ENCODE data around the gene PCDHGB7.
"Not testable (repeated sequence)": the region's sequence is repeated elsewhere in the genome, so short reads cannot be mapped to it uniquely, and the experiment has no call there.

The PCDHGB7 gene

GRCh38 chr5:141397756-141398551 lies 19.5 kb upstream of the PCDHGB7 start, which contains the start of gene PCDHGB5:
PCDHGB5 (plus strand) TSS chr5:141397947; CDS start chr5:141398128, 181 bp downstream.
- peak; percentile 30 for DNase-seq

GRCh38 chr5:141398608-141399007 lies 18.9 kb upstream of the PCDHGB7 start:
- no peak for DNase-seq

DNA sequence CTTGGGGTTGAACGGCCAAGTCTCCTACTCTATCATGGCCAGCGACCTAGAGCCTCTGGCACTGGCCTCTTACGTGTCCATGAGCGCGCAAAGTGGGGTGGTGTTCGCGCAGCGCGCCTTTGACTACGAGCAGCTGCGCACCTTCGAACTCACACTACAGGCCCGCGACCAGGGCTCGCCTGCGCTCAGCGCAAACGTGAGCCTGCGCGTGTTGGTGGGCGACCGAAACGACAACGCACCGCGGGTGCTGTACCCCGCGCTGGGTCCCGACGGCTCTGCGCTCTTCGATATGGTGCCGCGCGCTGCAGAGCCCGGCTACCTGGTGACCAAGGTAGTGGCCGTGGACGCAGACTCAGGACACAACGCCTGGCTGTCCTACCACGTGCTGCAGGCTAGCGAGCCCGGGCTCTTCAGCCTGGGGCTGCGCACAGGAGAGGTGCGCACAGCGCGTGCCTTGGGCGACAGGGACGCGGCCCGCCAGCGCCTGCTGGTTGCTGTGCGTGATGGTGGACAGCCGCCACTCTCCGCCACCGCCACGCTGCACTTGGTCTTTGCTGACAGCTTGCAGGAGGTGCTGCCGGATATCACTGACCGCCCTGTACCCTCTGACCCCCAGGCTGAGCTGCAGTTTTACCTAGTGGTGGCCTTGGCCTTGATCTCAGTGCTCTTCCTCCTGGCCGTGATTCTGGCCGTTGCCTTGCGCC lies 17.8 kb upstream of the PCDHGB7 start:
- DNase-seq = no peak

DNA sequence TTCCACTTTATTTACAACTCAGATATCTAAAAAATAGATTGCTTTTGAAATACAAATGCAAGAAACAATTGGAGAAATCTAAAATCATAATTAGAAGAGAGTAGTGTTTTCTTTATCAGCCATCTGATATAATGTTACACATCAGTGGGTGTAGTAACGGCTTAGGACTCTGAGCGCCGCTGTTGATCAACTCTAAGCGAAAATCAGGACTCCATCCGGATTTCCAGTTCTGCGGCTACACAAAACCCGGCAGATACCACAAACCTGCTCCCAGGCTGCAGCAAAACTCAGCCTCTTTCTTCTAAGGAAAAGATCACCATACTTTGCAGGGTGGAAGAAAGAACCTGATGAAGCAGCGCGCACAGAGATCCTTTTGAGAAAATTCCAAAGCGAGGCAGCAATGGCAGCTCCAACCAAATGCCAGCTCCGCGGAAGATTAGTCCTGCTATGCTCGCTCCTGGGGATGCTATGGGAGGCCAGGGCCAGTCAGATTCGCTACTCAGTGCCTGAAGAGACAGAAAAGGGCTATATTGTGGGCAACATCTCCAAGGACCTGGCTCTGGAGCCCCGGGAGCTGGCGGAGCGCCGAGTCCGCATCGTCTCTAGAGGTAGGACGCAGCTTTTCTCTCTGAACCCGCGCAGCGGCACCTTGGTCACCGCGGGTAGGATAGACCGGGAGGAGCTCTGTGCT lies 14.8 kb upstream of the PCDHGB7 start, which contains the start of gene PCDHGA9:
Gene PCDHGA9 (plus strand): TSS at position 226 of the 691 bp plus-strand sequence. CDS start 175 bp downstream, at position 401.
- DNase-seq = no peak

GRCh38 chr5:141403387-141403786 lies 14.1 kb upstream of the PCDHGB7 start:
- no peak for DNase-seq

DNA sequence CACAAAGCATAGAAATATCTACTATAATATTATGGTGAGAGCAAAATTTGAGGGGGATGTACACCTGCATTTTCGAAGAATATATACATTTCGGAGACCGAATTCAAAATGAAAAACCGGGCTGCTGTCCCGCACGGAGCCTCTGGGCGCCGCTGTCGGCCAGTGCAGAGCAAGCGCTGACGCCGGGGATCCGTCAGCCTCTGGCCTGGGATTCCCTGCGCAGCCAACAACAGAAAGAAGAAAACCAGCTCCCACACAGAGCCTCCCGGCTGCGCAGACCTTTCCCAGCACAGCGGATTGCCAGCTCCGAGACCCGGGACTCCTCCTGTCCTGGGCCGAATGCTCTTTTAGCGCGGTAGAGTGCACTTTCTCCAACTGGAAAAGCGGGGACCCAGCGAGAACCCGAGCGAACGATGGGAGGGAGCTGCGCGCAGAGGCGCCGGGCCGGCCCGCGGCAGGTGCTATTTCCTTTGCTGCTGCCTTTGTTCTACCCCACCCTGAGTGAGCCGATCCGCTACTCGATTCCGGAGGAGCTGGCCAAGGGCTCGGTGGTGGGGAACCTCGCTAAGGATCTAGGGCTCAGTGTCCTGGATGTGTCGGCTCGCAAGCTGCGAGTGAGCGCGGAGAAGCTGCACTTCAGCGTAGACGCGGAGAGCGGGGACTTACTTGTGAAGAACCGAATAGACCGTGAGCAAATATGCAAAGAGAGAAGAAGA lies 9.5 kb upstream of the PCDHGB7 start, which contains the start of gene PCDHGB6:
Gene PCDHGB6 (plus strand): TSS at position 232 of the 716 bp plus-strand sequence. CDS start 182 bp downstream, at position 414.
- peak; percentile 28 for DNase-seq

DNA sequence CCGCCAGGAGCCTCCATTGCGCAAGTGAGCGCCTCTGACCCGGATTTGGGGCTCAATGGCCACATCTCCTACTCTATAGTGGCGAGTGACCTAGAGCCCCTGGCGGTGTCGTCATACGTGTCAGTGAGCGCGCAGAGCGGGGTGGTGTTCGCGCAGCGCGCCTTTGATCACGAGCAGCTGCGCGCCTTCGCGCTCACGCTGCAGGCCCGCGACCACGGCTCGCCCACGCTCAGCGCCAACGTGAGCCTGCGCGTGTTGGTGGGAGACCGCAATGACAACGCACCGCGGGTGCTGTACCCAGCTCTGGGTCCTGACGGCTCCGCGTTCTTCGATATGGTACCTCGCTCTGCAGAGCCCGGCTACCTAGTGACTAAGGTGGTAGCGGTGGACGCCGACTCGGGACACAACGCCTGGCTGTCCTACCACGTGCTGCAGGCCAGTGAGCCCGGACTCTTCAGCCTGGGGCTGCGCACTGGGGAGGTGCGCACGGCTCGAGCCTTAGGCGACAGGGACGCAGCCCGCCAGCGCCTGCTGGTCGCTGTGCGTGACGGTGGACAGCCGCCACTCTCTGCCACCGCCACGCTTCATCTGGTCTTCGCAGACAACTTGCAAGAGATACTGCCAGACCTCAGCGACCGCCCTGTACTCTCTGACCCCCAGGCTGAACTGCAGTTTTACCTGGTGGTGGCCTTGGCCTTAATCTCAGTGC lies 7.7 kb upstream of the PCDHGB7 start:
- DNase-seq = no peak

- DNase-seq = no peak
These were observed 5.9 kb upstream of the PCDHGB7 start for GRCh38 chr5:141411575-141411974.

DNA sequence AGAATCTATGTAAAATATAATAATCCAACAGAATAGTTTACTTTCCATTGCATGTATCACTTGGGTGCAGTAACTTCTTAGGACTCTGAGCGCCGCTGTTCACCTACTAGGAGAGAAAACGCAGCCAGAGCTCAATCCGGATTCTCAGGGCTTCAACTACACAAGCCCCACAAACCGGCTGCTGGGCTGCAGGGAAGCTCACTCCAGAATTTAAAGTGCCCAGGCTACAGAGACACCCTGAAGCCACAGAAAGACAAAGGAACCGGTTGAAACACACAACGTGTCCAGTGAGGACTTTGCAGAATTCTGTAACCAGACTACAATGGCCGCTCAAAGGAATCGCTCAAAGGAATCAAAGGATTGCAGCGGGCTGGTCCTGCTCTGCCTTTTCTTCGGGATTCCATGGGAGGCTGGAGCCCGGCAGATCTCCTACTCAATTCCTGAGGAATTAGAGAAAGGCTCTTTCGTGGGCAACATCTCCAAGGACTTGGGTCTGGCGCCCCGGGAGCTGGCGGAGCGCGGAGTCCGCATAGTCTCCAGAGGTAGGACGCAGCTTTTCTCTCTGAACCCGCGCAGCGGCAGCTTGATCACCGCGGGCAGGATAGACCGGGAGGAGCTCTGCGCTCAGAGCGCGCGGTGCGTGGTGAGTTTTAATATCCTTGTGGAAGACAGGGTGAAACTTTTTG lies 4.5 kb upstream of the PCDHGB7 start, which contains the start of gene PCDHGA10:
Gene PCDHGA10 (plus strand): TSS at position 134 of the 686 bp plus-strand sequence. CDS start 189 bp downstream, at position 323.
- peak; percentile 41 for DNase-seq

DNA sequence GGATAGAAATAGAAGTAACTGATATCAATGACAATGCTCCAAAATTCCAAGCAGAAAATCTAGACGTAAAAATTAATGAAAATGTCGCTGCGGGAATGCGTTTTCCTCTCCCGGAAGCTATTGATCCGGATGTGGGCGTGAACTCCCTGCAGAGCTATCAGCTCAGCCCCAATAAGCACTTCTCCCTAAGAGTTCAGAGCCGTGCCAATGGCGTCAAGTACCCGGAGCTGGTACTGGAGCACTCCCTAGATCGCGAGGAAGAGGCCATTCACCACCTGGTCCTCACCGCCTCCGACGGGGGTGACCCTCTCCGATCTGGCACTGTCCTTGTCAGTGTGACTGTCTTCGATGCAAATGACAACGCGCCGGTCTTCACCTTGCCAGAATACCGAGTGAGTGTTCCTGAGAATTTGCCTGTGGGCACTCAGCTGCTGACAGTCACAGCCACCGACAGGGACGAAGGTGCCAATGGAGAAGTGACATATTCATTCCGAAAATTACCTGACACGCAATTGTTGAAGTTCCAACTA lies 3.9 kb upstream of the PCDHGB7 start:
- no peak for DNase-seq

GRCh38 chr5:141414548-141415274 lies 2.8 kb upstream of the PCDHGB7 start:
- not testable (repeated sequence) for DNase-seq

- DNase-seq = not testable (repeated sequence)
These were observed 2.2 kb upstream of the PCDHGB7 start for GRCh38 chr5:141415275-141415618.

- DNase-seq = no peak
These were observed 1.8 kb downstream of the PCDHGB7 start for GRCh38 chr5:141419074-141419880.

GRCh38 chr5:141420855-141421488 lies 3.5 kb downstream of the PCDHGB7 start, which contains the start of gene PCDHGA11:
PCDHGA11 (plus strand) TSS chr5:141421051; CDS start chr5:141421228, 177 bp downstream.
- DNase-seq = no peak

DNA sequence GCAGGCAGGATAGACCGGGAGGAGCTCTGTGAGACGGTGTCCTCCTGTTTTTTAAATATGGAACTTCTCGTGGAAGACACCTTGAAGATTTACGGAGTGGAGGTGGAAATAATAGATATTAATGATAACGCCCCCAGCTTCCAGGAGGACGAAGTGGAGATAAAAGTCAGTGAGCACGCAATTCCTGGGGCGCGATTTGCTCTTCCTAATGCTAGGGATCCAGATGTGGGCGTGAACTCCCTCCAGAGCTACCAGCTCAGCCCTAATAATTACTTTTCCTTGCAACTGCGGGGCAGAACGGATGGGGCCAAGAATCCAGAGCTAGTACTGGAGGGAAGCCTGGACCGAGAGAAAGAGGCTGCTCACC lies 4.0 kb downstream of the PCDHGB7 start:
- DNase-seq = no peak

DNA sequence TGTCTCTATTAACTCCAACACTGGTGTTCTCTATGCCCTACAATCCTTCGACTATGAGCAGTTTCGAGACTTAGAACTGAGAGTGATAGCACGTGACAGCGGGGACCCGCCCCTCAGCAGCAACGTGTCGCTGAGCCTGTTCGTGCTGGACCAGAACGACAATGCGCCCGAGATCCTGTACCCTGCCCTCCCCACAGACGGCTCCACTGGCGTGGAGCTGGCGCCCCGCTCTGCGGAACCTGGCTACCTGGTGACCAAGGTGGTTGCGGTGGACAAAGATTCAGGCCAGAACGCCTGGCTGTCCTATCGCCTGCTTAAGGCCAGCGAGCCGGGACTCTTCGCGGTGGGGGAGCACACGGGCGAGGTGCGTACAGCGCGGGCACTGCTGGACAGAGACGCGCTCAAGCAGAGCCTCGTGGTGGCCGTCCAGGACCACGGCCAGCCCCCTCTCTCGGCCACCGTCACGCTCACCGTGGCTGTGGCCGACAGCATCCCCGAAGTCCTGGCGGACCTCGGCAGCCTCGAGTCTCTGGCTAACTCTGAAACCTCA lies 5.3 kb downstream of the PCDHGB7 start:
- DNase-seq = no peak

DNA sequence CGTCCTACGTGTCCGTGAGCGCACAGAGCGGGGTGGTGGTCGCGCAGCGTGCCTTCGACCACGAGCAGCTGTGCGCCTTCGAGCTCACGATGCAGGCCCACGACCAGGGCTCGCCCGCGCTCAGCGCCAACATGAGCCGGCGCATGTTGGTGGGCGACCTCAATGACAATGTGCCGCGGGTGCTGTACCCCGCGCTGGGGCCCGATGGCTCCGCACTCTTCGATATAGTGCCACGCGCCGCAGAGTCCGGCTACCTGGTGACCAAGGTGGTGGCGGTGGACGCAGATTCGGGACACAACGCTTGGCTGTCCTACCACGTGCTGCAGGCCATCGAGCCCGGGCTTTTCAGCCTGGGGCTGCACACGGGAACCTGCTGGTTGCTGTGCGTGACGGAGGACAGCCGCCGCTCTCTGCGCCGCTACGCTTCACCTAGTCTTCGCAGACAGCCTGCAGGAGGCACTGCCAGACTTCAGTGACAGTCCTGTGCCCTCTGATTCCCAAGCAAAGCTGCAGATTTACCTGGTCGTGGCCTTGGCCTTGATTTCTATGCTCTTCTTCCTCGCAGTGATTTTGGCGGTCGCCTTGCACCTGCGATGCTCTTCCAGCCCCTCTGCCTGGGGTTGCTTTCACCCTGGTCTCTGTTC lies 10.4 kb downstream of the PCDHGB7 start:
- no peak for DNase-seq

All from CD4-positive, alpha-beta T cell treated with Interferon gamma for 1 hour (primary cell).